Measurements from ENCODE around the gene RASGEF1C.

DNA sequence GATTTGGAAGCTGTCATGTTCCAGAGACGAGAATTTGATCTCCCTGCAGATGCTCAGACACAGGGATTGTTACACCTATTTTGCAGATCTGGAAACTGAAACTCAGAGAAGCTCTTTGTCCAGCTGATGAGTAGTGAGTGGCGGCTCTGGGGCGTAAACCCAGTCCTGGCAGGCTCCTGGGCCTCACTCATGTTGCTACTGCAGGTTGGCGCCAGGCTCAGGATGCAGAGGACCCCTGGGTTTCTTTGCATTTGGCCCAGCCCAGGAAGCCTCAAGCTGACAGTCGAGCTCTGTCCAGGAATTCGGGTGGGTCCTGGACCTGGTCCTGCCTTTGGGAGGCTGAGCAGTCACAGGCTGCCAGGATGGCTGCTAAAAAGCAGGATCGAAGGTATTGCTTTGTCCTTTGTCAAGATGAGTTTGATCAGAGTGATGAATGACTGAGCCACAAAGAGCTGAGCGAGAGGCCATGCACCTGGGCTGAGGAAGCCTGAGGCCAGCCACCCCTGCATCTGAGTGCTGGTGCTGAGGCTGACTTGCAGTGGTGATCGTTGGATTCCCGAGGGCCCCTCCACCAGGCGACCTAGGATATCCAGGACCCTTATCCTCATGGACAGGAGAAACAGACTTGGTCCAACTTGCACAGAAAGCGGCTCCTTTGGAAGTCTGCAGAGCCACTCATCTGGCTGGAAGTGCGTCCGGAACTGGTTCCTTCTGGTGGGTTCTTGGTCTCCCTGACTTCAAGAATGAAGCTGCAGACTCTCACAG lies 129.1 kb downstream of the RASGEF1C start:
- TF ChIP-seq, protein P1, sequence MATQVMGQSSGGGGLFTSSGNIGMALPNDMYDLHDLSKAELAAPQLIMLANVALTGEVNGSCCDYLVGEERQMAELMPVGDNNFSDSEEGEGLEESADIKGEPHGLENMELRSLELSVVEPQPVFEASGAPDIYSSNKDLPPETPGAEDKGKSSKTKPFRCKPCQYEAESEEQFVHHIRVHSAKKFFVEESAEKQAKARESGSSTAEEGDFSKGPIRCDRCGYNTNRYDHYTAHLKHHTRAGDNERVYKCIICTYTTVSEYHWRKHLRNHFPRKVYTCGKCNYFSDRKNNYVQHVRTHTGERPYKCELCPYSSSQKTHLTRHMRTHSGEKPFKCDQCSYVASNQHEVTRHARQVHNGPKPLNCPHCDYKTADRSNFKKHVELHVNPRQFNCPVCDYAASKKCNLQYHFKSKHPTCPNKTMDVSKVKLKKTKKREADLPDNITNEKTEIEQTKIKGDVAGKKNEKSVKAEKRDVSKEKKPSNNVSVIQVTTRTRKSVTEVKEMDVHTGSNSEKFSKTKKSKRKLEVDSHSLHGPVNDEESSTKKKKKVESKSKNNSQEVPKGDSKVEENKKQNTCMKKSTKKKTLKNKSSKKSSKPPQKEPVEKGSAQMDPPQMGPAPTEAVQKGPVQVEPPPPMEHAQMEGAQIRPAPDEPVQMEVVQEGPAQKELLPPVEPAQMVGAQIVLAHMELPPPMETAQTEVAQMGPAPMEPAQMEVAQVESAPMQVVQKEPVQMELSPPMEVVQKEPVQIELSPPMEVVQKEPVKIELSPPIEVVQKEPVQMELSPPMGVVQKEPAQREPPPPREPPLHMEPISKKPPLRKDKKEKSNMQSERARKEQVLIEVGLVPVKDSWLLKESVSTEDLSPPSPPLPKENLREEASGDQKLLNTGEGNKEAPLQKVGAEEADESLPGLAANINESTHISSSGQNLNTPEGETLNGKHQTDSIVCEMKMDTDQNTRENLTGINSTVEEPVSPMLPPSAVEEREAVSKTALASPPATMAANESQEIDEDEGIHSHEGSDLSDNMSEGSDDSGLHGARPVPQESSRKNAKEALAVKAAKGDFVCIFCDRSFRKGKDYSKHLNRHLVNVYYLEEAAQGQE (IDR thresholded peaks at IDR 0.05; ENCODE audit: insufficient replicate concordance, low read depth), result no peak
- TF ChIP-seq, protein P2, sequence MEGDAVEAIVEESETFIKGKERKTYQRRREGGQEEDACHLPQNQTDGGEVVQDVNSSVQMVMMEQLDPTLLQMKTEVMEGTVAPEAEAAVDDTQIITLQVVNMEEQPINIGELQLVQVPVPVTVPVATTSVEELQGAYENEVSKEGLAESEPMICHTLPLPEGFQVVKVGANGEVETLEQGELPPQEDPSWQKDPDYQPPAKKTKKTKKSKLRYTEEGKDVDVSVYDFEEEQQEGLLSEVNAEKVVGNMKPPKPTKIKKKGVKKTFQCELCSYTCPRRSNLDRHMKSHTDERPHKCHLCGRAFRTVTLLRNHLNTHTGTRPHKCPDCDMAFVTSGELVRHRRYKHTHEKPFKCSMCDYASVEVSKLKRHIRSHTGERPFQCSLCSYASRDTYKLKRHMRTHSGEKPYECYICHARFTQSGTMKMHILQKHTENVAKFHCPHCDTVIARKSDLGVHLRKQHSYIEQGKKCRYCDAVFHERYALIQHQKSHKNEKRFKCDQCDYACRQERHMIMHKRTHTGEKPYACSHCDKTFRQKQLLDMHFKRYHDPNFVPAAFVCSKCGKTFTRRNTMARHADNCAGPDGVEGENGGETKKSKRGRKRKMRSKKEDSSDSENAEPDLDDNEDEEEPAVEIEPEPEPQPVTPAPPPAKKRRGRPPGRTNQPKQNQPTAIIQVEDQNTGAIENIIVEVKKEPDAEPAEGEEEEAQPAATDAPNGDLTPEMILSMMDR (IDR thresholded peaks at IDR 0.05; ENCODE audit: insufficient read depth, low read length), result no peak
- no peak for TF ChIP-seq SPI1 (IDR thresholded peaks at IDR 0.05; ENCODE audit: borderline replicate concordance, low read depth)
- TF ChIP-seq POLR2AphosphoS5 (IDR thresholded peaks at IDR 0.05; ENCODE audit: low read depth), result no peak
- TF ChIP-seq GABPA (IDR thresholded peaks at IDR 0.05; ENCODE audit: low read depth), result no peak

Measured in HL-60 (cell line).